HS-5 (cell line): ENCODE results near the gene KIF2C.
"Not testable (repeated sequence)": the region's sequence is repeated elsewhere in the genome, so short reads cannot be mapped to it uniquely, and the experiment has no call there.

ENCODE experiments used
- DNase-seq: peaks from one replicate; pipeline ENCODE4 v3.0.0-alpha.2; 2012; ENCODE audit warnings: low read depth

KIF2C gene

DNA sequence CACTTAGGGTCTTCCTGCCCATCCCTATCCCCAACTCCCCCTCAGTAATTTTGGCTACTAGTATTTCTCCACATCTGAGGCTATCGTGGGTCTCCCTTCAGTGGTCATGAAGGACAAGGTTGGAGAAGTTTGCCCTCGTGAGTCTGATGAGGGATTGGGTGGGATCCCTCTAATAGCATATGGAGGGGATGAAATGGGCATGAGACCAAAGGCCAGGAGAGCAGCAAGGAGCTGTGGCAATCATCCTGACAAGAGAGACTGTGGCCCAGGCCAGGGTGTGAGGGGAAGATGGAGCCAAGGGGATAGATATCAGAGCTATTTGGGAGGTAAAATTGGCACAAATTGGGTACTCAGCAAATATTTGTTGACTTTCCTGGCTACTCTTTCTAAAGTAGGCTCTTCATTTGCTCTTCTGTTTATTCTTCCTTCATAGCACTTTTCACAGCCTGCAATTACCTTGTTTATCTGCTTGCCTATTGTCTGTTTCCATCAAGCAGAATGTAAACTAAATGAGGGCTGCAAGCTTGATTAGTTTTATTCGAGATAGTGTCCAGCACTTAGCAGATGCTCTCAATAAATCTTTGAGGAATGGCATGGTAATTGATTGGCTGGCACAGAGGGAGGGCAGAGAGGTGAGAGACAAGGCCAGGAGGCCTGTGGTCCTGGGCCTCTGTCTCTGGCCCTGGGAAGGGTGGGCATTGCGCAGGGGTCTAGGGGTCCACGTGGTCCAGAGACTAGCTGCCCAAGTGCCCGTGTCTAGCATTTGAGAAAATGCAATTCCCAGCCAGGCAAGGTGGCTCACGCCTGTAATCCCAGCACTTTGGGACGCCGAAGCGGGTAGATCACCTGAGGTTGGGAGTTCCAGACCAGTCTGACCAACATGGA, 59.1 kb downstream of the KIF2C start:
- DNase-seq, result no peak

DNA sequence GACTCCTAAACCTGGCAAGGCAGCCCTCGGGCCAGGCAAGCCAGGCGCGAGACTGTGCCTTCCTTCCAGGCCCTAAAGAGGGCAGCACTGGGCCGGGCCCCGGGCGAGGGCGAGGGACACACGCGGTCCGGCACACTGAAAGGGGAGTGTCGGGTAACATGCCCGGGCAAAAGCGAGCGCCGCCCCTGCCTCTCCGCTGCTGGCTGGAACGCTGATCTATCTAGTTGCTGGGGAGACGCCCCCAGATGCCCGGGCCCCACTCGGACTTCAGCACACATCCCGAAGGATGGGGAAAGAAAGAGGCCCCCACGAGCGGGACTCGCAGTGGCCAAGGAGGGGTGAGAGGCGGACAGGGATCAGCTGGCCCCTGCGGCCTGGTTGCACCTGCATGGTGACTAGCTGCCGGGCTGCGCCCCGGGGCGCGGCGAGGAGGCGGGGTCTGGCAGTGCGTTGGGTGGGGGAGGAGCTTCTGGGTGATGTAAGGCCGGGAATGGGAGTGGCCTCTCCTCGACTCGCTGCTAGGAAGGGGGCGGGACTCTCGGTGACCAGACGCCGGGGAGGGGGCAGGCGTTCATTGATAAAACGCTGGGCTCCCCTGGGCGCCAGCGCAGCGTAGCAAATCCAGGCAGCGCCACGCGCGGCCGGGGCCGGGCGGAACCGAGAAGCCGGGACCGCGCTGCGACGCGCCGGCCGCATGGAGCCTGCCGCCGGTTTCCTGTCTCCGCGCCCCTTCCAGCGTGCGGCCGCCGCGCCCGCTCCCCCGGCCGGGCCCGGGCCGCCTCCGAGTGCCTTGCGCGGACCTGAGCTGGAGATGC, 60.3 kb downstream of the KIF2C start, which contains the start of gene PLK3:
Gene PLK3 (plus strand): TSS at position 608 of the 815 bp plus-strand sequence. CDS start 87 bp downstream, at position 695.
- DNase-seq, result peak; percentile 92

DNA sequence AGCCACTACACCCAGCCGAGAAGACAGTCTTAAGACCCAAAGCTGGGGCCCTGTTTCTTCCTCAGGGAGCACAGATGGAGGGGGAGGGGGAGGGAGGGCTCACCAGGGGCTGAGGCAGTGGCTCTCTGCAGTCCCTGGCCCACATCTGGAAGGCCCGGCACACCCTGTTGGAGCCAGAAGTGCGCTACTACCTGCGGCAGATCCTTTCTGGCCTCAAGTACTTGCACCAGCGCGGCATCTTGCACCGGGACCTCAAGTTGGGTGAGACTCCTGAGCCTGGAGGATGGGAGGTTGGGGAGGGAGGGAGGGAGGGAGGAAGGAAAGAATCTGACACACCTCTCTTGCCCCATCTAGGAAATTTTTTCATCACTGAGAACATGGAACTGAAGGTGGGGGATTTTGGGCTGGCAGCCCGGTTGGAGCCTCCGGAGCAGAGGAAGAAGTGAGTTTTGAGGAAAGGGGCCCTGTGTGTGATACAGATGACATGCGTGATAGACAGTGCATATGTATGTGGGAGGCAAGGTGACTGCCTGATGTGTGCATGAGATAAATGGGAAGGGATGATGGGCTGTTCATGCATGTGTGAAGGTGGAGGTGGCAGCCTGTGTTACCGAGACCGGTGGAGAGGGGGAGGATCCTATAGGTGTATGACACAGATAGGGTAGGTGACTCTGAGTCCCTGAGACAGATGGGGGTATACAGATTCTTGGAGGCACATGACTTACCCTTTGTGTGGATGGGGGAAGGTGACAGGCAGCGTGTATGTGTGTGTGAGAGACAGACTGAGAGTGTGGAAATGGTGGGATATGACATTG, 62.1 kb downstream of the KIF2C start:
- no peak for DNase-seq

DNA sequence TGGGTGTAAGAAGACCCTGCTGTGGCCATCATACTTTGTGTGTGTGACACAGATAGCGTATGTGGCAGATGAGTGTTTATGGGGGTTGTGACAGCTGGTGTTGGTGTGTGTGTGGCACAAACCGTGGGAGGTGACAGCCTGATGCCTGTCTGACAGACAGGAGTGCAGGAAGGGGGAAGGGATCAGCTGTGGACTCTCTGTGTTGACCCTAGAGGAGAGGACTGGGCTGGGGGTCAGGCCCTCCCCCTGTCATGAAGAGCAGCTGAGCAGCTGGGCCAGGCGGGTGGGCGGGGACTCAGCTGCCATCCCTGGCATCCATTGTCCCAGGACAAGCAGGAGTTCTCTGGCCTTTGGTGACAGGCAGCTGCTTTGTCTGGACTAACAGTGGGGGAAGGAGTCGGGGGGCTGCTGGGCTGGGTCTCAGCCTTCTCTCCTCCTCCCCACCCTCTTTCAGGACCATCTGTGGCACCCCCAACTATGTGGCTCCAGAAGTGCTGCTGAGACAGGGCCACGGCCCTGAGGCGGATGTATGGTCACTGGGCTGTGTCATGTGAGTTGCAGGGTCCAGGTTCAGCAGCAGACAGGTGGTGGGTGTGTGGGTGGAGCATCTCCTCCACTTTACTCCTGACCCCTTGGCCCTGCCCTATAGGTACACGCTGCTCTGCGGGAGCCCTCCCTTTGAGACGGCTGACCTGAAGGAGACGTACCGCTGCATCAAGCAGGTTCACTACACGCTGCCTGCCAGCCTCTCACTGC, 62.8 kb downstream of the KIF2C start:
- DNase-seq, result no peak

DNA sequence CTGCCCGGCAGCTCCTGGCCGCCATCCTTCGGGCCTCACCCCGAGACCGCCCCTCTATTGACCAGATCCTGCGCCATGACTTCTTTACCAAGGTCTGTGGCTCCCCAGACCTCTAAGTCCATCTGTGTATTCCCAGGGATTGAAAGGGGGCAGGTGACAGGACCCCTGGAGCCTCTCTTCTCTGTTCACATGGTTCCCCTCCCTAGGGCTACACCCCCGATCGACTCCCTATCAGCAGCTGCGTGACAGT, 63.4 kb downstream of the KIF2C start:
- DNase-seq, result no peak

DNA sequence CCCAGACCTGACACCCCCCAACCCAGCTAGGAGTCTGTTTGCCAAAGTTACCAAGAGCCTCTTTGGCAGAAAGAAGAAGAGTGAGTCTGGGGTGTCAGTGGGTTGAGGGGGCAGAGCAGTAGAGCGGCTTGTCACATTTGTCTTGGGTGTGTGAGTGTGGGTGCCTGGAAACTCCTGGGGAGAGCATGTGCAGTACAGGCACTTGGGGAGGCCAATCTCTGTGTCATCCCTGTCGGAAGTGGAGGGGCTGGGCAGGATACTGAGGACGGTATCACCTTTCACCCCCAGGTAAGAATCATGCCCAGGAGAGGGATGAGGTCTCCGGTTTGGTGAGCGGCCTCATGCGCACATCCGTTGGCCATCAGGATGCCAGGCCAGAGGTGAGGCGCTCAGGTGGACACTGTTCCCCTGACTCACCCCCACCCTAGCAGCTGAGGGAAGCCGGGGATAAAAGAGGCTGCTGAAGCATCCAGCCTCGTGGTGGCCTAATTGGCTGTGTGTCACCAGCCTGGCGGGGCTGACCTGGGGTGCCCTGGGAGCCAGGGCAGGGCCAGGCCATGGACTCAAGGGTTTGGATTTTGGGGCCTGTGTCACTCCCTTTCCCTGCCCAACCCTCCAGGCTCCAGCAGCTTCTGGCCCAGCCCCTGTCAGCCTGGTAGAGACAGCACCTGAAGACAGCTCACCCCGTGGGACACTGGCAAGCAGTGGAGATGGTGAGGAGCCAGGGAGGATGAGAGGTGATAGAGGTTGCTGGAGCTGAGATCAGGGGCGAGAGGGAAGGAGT, 63.9 kb downstream of the KIF2C start:
- no peak for DNase-seq

DNA sequence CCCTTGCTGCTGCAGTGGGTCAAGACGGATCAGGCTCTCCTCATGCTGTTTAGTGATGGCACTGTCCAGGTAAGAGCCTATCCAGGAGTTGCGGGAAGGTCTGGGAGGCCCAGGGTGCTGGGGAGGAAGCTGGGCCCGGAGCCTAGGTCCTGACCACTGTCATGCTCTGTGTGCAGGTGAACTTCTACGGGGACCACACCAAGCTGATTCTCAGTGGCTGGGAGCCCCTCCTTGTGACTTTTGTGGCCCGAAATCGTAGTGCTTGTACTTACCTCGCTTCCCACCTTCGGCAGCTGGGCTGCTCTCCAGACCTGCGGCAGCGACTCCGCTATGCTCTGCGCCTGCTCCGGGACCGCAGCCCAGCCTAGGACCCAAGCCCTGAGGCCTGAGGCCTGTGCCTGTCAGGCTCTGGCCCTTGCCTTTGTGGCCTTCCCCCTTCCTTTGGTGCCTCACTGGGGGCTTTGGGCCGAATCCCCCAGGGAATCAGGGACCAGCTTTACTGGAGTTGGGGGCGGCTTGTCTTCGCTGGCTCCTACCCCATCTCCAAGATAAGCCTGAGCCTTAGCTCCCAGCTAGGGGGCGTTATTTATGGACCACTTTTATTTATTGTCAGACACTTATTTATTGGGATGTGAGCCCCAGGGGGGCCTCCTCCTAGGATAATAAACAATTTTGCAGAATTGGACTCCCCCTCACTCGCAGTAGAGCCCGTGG, 65.8 kb downstream of the KIF2C start:
- DNase-seq, result no peak

DNA sequence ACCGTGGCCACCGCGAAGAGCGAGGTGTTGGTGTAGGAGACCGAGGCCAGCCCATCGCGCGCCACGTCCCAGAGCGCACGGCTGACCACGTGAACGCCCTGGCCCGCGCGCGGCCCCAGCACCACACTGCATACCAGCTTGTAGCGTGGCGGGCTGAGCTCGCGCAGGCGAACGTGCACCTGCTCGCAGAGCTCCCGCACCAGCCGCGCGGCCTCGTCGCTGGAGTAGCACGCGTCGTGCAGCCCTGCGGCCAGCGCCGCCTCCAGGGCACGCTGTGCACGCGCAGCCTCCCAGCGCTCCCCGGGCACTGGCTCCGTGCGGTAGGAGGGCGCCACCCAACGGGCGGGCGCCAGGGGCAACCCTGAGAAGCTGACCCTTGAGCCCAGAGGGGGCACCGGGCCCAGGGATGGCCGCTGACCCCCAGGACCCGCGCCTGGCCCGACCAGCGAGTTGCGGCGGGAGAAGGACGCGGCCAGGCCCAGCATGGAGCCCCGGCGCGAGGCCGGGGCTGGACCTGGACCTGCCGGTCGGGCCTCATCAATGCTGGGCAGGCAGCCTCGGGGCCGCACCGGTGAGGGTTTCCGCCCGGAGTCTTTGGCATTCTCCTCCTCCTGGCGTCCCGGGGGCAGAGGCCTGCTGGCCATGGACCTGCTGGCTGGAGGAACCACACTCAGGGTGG, 66.5 kb downstream of the KIF2C start:
- DNase-seq, result no peak

DNA sequence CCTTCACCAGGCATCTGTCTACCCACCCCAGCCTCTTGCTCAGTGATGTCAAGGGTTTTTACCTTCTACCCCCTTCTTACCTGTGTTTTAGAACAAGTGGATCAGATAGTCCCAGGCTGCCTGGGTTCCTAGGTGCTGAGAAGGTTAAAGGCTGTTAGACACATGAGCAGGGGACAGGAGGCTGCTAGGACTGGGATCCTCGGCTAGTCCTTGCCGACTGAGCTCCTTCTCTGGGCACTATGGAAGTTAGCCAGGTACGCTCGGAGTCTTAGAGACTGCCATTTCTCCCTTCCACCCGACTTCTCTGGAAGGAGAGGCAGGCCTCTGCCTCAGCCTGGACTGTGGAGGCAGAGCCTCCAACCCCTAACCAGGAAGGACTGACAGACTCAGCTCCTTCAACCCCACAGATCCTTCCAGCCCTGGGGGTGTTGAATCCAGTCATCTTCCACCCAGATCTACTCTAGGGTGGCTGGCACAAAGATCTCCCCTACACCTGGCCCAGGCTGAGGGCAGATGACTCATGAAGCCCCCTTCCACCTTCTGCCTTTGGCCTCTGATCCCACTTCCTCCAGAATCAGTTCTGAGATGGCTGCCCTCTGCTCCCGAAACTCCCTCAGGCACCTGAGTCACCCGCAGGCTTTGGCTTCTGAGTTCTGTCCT, 67.2 kb downstream of the KIF2C start, which contains the start of gene DYNLT4:
Gene DYNLT4 (minus strand): TSS at position 648 of the 660 bp plus-strand sequence. CDS start 683 bp downstream, outside the sequence.
- DNase-seq, result no peak

DNA sequence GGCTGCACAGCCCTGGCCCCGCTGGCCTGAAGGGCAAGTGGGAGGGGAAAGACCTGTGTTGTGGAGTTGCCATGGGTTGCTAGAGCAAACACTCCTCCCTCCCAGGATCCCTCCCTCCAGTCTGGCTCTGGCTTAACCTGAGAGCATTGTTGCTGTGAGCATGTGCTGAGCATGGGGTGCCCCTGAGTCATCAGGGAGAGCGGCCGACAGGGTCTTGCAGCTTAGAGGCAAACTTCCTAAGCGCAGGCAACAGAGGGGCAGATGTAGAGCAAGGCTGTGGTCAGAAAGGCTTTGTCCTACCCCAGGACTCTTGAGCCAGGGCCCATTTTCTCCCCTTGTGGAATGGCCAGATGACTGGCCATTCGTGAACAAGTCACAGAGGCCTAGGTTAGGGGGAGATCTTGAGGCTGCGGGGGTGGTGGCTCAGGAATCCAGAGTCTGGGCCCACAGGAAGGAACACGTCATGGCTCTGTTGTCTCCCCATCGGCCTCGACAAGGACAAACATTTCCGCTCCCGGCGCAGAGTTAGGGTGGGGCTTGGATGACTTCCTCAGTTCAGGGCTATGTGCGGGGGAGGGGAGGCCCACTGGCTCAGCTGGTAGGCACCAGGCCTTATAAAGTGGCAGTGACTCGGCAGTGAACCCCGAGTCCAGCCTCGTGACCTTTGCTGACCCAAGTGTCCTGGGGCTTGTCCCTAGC, 67.9 kb downstream of the KIF2C start:
- DNase-seq, result peak; percentile 100

DNA sequence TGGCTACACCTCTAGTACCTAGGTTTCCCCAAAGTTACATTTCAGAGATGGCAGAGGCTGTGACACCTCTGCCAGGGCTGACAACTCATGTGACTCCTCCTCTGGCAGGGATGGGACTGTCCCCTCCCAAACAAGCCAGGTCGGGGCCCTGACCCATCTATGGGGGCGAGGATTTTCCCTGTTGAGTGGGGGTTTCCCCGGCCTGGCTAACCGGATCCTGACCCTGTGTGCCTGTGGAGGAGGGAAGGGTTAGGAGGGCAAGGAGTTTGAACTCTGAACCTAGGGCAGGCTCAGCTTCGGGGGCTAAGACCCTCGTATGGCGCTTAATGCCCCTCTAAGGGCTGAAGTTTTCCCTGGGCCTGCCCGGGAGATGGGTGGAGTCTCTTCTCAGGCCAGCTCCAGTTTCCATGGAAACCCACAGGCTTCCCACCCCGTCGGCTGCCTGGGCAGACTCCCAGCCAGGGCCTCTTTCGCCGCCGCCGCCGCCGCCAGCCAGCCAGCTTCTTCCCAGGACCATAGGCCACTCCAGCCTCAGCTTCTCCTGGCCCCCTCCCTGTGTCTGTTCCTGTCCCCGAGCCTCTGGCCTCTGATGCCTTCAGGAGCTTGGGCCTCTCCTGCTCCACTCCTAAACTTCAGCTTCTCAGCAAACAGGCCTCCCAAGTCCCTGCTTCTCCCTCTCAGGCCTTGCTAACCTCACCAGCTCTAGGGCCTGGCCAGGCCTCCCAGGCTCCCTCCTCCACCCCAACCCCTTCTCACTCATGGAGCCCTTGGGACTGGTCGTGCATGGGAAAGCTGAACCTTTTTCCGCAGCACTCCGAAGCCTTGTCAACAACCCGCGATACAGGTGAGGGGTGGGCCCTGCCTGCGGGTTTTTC, 68.7 kb downstream of the KIF2C start, which contains the start of gene BTBD19:
Gene BTBD19 (plus strand): TSS at position 461 of the 875 bp plus-strand sequence. CDS start 298 bp downstream, at position 759.
- DNase-seq, result peak; percentile 49

DNA sequence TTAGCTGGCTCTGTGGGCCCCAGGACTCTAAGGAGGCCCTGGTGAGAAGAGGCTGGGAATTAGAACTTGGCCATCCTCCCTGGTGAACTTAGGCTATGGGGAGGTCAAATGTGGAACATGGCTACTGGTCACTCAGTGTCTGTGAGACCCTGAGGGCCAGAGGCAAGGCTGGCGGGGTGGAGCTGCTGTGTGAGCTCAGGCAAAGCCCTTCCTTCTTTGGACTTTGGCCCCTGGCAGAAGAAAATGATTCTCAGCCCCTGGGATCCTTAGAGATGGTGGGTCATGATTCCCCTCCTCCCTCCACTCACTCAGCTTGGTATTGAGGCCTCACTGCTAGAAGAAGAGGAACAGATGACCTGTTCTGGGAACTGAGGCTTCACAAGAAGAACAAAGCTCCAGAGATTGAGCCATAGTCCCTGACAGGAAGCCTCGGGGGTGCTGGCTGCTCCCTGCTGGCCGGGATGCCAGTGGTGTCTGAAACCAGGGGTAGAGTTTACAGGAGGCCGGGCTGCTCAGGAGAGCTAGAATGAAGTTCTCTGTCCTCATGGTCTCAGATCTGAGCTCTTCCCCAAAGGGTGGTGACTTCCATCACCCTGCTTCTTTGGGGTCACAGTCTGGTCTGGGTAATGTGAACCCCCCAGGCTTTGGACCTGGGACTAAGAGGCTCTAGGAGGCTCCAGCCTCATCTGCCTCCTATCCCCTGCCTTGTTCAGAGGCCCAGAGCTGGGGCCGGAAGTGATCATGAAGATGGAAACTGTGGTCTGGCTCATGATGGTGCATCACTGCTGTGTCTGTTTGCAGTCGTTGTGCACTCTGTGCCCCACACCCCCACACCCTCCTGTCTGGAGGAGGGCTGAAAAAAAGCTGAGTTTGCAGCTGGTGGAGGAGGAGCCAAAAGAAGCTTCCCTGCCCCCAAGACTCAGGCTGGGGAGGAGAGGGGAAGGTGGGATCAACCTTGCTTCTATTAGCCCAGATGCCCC, 69.6 kb downstream of the KIF2C start:
- DNase-seq, result no peak

DNA sequence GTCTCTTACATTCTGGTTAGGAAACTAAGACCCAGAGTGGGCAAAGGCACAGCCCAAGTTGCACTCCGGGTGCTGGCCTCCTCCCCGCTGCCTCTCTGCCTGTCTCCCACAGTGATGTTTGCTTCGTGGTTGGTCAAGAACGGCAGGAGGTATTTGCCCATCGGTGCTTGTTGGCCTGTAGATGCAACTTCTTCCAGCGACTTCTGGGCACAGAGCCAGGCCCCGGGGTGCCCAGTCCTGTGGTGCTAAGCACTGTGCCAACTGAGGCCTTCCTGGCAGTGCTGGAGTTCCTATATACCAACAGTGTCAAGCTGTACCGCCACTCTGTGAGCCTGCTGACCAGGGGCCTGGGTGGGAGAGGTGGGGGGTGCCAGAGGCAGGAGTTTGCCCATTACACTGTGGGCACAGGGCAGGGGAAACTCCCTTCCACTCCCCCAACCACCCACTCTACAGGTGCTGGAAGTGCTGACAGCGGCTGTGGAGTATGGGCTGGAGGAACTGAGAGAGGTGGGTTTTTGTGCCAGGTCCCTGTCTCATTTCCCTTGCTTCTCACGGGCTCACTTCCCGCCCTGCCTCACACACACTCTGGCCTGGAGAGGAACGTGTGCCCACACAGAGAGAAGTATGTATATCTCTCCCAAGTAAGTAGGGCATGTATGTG, 70.6 kb downstream of the KIF2C start:
- DNase-seq, result no peak

DNA sequence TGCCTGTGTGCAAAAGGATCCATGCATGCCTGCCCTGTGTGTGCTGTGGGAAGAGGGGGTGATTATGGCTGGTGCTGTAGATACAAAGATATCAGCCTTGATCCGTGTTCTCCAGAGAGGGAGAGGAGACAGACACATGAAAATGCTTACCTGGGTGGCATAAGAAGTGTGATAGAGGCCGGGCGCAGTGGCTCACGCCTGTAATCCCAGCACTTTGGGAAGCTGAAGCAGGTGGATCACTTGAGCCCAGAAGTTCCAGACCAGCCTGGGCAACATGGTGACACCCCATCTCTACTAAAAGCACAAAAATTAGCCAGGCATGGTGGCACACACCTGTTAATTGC, 71.1 kb downstream of the KIF2C start:
- DNase-seq, result not testable (repeated sequence)

DNA sequence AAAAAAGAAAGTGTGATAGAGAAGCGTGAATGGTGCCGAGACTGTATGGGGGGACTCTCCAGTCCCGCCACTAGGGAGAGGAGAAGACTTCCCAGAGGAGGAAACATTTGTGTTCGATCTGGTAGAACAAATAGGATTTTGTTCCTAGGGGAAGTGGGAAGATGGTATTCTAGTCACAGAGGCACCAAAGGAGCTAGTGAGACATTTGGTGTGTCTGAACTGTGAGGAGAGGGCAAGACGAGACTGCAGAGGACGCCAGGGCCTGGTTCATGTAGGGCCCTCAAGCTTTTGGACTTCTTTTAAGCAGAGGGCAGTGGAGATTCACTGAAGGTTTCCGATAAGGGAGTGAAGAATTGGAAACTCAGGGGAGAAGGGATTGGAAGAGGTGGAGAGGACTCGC, 71.6 kb downstream of the KIF2C start:
- DNase-seq, result no peak
